Body of pancreas (tissue), 4 donors: ENCODE data around the gene KIRREL1. TPM values are rescaled to one million over a fixed set of nuclear protein-coding genes. Genes with fewer than 3 reads are reported as not detected.

ENCODE experiments used
- ATAC-seq: fragments of 150-250 bp; one replicate; pipeline ENCODE4 v1.9.1; 2016
- DNase-seq, 4 donors: peaks; one replicate each; pipeline ENCODE4 v3.0.0-alpha.2; 2019
- H3K27ac ChIP-seq, 4 donors: fragments of 200-600 bp; sonication (generic); 1 replicate in 3 of 4; 2 replicates in 1 of 4; pipeline versions ENCODE4 v1.5.1 to v1.6.1; 2016 to 2019; ENCODE audit warnings: mild to moderate bottlenecking in 1 of 4, mixed read lengths in 1 of 4, moderate library complexity in 1 of 4
- H3K27me3 ChIP-seq, 2 donors: fragments of 200-600 bp; sonication (generic); one replicate each; pipeline ENCODE4 v1.6.0; 2016; ENCODE audit warnings: mild to moderate bottlenecking in 1 of 2
- H3K36me3 ChIP-seq, 2 donors: fragments of 200-600 bp; sonication (generic); replicated peaks in 1 of 2; 2 replicates each; pipeline ENCODE4 v1.5.1; 2016; ENCODE audit warnings: low read depth in 2 of 2; ENCODE audit not compliant: insufficient read depth in 1 of 2
- H3K4me1 ChIP-seq: fragments of 200-600 bp; sonication (generic); one replicate; pipeline ENCODE4 v1.6.0; 2016
- H3K4me3 ChIP-seq, 2 donors: fragments of 200-600 bp; sonication (generic); 1 replicate in 1 of 2; 2 replicates in 1 of 2; pipeline ENCODE4 v1.5.1; 2016 to 2019
- H3K9me3 ChIP-seq, 3 donors: fragments of 200-600 bp; sonication (generic); 1 replicate in 2 of 3; 2 replicates in 1 of 3; pipeline ENCODE4 v1.5.1; 2016
- POLR2A ChIP-seq, 3 donors: fragments of 450-650 bp; IDR thresholded peaks; one replicate each; pipeline ENCODE4 v1.6.1; 2016; ENCODE audit warnings: antibody characterized with exemption in 3 of 3, mild to moderate bottlenecking in 2 of 3
- WGBS, 2 donors: methylation state at CpG; one replicate each; pipeline ENCODE4 v1.1.5; 2017; 5-methylcytosine and 5-hydroxymethylcytosine counted together
- intact Hi-C: fragments of 100-400 bp; cut with DNase I; formaldehyde crosslinking; loops from one replicate; pipeline ENCODE4 v1.15.1; 2023
- total RNA-seq, 2 donors: library from RNA; depleted of rRNA; stranded (reverse); fragments of >200 nt; gene quantifications; one replicate each; pipeline ENCODE4 v1.1.0, GENCODE V29; 2016
- TF ChIP-seq, protein P1 (sequence below), 7 experiments: fragments of 450-650 bp in 4 of 7; fragments of 200-600 bp in 3 of 7; sonication (generic) in 3 of 7; IDR thresholded peaks; one replicate each; pipeline ENCODE4 v1.5.1; 2016 to 2019; ENCODE audit warnings: antibody characterized with exemption in 7 of 7

KIRREL1 gene
- total RNA-seq, 2 donors from 2014 or later, result 10.9 to 11.4 TPM

DNA sequence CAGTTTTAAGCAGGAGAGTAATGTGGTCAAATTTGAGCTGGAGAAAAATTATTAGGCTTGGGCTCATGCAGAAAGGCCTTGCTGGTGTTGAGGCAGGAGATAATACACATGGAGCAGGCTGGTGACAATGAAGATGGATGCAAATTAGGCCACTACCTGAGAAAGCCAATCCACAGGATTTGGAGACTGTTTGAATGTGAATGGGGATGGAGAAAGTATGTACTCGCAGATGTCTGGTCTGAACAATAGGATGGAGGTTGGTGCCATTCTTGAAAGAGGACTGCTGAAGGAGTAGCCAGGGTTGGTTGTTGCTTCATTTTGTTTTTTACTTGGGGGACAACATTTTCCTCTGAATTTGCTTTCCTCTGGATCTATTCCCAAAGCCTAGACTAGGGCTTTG is 8.0 kb upstream of the KIRREL1 start:
- Histone ChIP-seq H3K9me3 (no peaks in the 10 kb centered on the region), H3K27me3 (no peaks in the 10 kb centered on the region), H3K27ac (no peak overlapping the region), H3K36me3 (no peaks in the 10 kb centered on the region), H3K4me1 (no peaks in the 10 kb centered on the region), H3K4me3 (no peak overlapping the region)
- DNase-seq (no peak), ATAC-seq (no peak)
- no peak for TF ChIP-seq POLR2A (IDR thresholded peaks at IDR 0.05)
- TF ChIP-seq, protein P1, sequence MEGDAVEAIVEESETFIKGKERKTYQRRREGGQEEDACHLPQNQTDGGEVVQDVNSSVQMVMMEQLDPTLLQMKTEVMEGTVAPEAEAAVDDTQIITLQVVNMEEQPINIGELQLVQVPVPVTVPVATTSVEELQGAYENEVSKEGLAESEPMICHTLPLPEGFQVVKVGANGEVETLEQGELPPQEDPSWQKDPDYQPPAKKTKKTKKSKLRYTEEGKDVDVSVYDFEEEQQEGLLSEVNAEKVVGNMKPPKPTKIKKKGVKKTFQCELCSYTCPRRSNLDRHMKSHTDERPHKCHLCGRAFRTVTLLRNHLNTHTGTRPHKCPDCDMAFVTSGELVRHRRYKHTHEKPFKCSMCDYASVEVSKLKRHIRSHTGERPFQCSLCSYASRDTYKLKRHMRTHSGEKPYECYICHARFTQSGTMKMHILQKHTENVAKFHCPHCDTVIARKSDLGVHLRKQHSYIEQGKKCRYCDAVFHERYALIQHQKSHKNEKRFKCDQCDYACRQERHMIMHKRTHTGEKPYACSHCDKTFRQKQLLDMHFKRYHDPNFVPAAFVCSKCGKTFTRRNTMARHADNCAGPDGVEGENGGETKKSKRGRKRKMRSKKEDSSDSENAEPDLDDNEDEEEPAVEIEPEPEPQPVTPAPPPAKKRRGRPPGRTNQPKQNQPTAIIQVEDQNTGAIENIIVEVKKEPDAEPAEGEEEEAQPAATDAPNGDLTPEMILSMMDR (IDR thresholded peaks at IDR 0.05), result no peak
- WGBS, 2 donors, result 75 to 83% methylated on average over 1 of the region's 1 CpG
- intact Hi-C loops, result no loop called here

DNA sequence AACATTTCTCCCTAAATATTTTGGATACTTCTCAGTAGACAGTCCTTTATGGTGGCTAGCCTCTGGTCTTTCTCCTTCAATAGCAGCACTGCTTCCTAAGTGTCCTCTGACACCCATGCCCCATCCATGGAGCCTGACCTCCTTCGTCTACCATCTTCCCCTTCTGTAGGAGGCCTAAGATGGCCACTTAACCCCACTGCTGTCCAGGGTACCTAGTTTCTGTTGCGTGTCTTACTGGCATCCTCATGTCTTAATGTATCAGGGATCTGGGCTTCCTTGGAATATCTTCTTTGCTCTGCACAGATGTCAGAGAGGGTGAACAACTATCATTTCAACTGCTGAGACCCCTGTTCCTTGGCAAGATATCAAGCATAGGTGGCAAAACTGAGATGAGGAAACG is 5.4 kb upstream of the KIRREL1 start:
- DNase-seq (no peak), ATAC-seq (no peak)
- H3K36me3 ChIP-seq, result no peaks in the 10 kb centered on the region
- no peak overlapping the region for H3K4me3 ChIP-seq
- peaks cover 9% of the 10 kb centered on the region for H3K4me1 ChIP-seq
- H3K27me3 ChIP-seq, result no peaks in the 10 kb centered on the region
- TF ChIP-seq, protein P1 (IDR thresholded peaks at IDR 0.05), result no peak
- no peak for TF ChIP-seq POLR2A (IDR thresholded peaks at IDR 0.05)
- H3K27ac ChIP-seq, result no peak overlapping the region
- intact Hi-C loops, result no loop called here
- no peaks in the 10 kb centered on the region for H3K9me3 ChIP-seq
- 36 to 57% methylated on average over 3 of the region's 3 CpGs for WGBS, 2 donors

DNA sequence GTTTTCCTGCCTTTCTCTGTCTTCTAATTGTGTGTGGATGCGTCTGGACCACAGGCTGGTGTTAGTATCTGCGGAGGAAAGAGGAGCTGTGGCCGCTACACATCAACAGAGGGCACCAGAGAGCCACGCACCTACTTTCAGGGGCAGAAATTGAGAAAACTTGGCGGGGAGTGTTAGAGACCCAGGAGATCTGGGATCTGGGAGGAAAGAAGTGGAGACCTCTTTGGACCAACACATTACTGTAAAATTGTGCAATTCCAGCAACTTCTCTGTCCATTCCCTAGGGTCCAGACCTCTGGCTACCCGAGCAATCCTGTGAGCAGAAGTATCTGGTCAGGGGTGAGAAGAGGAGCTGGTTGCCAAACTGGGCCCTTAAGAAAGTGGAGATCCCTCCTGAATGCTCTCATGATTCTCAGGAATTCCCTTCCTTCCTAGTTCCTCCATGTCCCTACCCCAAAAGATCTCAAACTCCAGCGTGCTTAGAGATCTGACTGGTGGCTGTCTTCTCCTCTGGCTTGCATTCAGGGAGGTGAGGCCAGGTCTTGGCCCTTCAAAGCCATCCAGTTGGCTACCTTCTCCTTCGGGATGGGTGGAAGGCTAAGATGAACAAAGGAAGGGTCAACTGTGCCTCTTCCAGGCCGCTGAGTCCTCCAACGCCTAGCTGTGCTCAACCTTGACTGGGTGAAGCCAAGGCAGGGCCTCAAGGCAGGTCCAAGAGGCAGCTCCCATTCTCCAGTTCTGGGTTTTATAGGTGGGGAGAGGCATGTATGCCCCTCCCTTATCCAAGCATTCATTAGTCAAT is 1.2 kb upstream of the KIRREL1 start:
- Histone ChIP-seq H3K36me3 (no peaks in the 10 kb centered on the region), H3K27me3 (peaks cover 0 to 4% of the 10 kb centered on the region in 2 donors), H3K4me3 (no peak overlapping the region), H3K4me1 (peaks cover 14% of the 10 kb centered on the region), H3K27ac (peak overlapping the region in 2 of 4 donors; percentile 6 to 64), H3K9me3 (no peaks in the 10 kb centered on the region)
- DNase-seq, result peak; percentile 64 to 71 (median 68)
- TF ChIP-seq POLR2A (IDR thresholded peaks at IDR 0.05), result no peak
- TF ChIP-seq, protein P1 (IDR thresholded peaks at IDR 0.05), result peak; percentile 83 to 91 (median 88)
- intact Hi-C loops, result loop anchor here (10.0 kb wide), 1 partner anchor 73 kb away; no protein-coding TSS in a partner anchor
- peak; percentile 73 for ATAC-seq
- WGBS, 2 donors, result 21 to 37% methylated on average over 7 to 10 of the region's 10 CpGs

DNA sequence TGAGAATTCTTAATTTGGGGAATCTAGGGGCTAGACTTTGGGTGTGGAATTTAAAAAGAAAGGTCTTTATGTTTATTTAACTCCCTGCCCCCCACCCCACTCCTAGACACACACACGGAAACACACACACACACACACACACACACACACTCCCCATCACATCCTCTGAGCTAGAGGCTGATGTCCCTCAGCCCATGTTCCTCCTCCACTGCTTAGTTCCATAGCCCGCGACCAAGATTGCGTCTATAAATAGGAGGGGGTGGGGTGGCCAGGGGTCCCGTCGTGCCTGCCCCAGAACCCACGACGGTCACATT is 655 bp upstream of the KIRREL1 start:
- DNase-seq, result no peak
- ATAC-seq, result peak; percentile 18
- intact Hi-C loops, result loop anchor here (10.0 kb wide), 1 partner anchor 72 kb away; no protein-coding TSS in a partner anchor
- Histone ChIP-seq H3K4me1 (peaks cover 14% of the 10 kb centered on the region), H3K9me3 (no peaks in the 10 kb centered on the region), H3K27me3 (peaks cover 0 to 4% of the 10 kb centered on the region in 2 donors), H3K36me3 (no peaks in the 10 kb centered on the region), H3K27ac (peak overlapping the region in 3 of 4 donors; percentile 6 to 69 (median 64)), H3K4me3 (peak overlapping the region in 1 of 2 donors; percentile 69)
- TF ChIP-seq POLR2A (IDR thresholded peaks at IDR 0.05), result no peak
- TF ChIP-seq, protein P1 (IDR thresholded peaks at IDR 0.05), result no peak
- 28 to 29% methylated on average over 8 of the region's 8 CpGs for WGBS, 2 donors
